ENCODE measurements around the gene C2orf15.
"Not testable (repeated sequence)": the region's sequence is repeated elsewhere in the genome, so short reads cannot be mapped to it uniquely, and the experiment has no call there.

C2orf15 gene

GRCh38 chr2:99141110-99142108 lies at the start of gene C2orf15:
C2orf15 (plus strand) TSS chr2:99141707; CDS start chr2:99150559, 8,852 bp downstream.
- DNase-seq (ENCODE audit: low spot score) = peak; percentile 67

GRCh38 chr2:99096728-99097127 lies 44.8 kb upstream of the C2orf15 start:
- DNase-seq (ENCODE audit: low spot score) = no peak

- DNase-seq (ENCODE audit: low spot score) = no peak
Observed at GRCh38 chr2:99101697-99102096, 39.8 kb upstream of the C2orf15 start.

GRCh38 chr2:99104006-99104405 lies 37.5 kb upstream of the C2orf15 start:
- no peak for DNase-seq (ENCODE audit: low spot score)

GRCh38 chr2:99106913-99107312 lies 34.6 kb upstream of the C2orf15 start:
- no peak for DNase-seq (ENCODE audit: low spot score)

- no peak for DNase-seq (ENCODE audit: low spot score)
Observed at GRCh38 chr2:99111236-99111635, 30.3 kb upstream of the C2orf15 start.

- no peak for DNase-seq (ENCODE audit: low spot score)
Observed at GRCh38 chr2:99111945-99112344, 29.6 kb upstream of the C2orf15 start.

GRCh38 chr2:99112617-99113016 lies 28.9 kb upstream of the C2orf15 start:
- no peak for DNase-seq (ENCODE audit: low spot score)

GRCh38 chr2:99127981-99128380 lies 13.5 kb upstream of the C2orf15 start:
- DNase-seq (ENCODE audit: low spot score) = no peak

GRCh38 chr2:99135044-99135556 lies 6.4 kb upstream of the C2orf15 start:
- not testable (repeated sequence) for DNase-seq (ENCODE audit: low spot score)

- DNase-seq (ENCODE audit: low spot score) = no peak
Observed at GRCh38 chr2:99139003-99139402, 2.5 kb upstream of the C2orf15 start.

GRCh38 chr2:99140056-99140859 lies 1.2 kb upstream of the C2orf15 start:
- DNase-seq (ENCODE audit: low spot score) = no peak

GRCh38 chr2:99140860-99141109 lies 722 bp upstream of the C2orf15 start:
- no peak for DNase-seq (ENCODE audit: low spot score)

GRCh38 chr2:99150706-99151105 lies 9.2 kb downstream of the C2orf15 start:
- DNase-seq (ENCODE audit: low spot score) = no peak

GRCh38 chr2:99152199-99152895 lies 10.8 kb downstream of the C2orf15 start:
- no peak for DNase-seq (ENCODE audit: low spot score)

- no peak for DNase-seq (ENCODE audit: low spot score)
Observed at GRCh38 chr2:99153921-99154604, 12.6 kb downstream of the C2orf15 start.

GRCh38 chr2:99154643-99155536 lies 13.4 kb downstream of the C2orf15 start, which contains the start of the genes LIPT1 and TSGA10:
LIPT1 (plus strand) TSS chr2:99154967; CDS start chr2:99161958, 6,991 bp downstream.
TSGA10 (minus strand) TSS chr2:99154942; CDS start chr2:99109439, 45,503 bp downstream.
- DNase-seq (ENCODE audit: low spot score) = peak; percentile 92

- DNase-seq (ENCODE audit: low spot score) = no peak
Observed at GRCh38 chr2:99156891-99157290, 15.4 kb downstream of the C2orf15 start.

- DNase-seq (ENCODE audit: low spot score) = no peak
Observed at GRCh38 chr2:99158599-99158998, 17.1 kb downstream of the C2orf15 start.

GRCh38 chr2:99159594-99159993 lies 18.1 kb downstream of the C2orf15 start:
- no peak for DNase-seq (ENCODE audit: low spot score)
